SK-N-SH (cell line): ENCODE measurements around the gene LRP1. TPM values are rescaled to one million over a fixed set of nuclear protein-coding genes. Genes with fewer than 3 reads are reported as not detected.

Experiments
- CTCF ChIA-PET: fragments of 300-600, 350-600 bp; formaldehyde crosslinking; extraction: SDS; loops from one replicate; lab custom pipeline; 2021; lab: Yijun Ruan, JAX
- POLR2A ChIA-PET: fragments of 350-600 bp; sonication (Branson Sonifier 250); formaldehyde crosslinking; extraction: SDS; loops from one replicate; lab custom pipeline; 2020; ENCODE audit warnings: antibody characterized with exemption, inconsistent platforms; lab: Yijun Ruan, JAX
- DNase-seq: peaks from one replicate; pipeline ENCODE4 v3.0.0; 2012
- H2AFZ ChIP-seq: fragments of 200-600 bp; sonication (generic); 2 replicates; pipeline ENCODE4 v1.8.1; 2016; ENCODE audit warnings: antibody characterized with exemption, mild to moderate bottlenecking, low read depth
- H3F3A ChIP-seq: fragments of 200-600 bp; sonication (generic); replicated peaks from 2 replicates; pipeline ENCODE3; 2016; ENCODE audit warnings: antibody characterized with exemption, mild to moderate bottlenecking; ENCODE audit not compliant: insufficient read depth
- H3K27ac ChIP-seq, 2 experiments: fragments of 200-500 bp in 1 of 2; fragments of 200-600 bp in 1 of 2; sonication (Bioruptor generic) in 1 of 2; sonication (generic), shearing (Covaris generic) in 1 of 2; 2 replicates each; pipeline versions ENCODE4 v1.5.1 to v1.6.1; 2014 to 2016; ENCODE audit warnings: low read depth in 2 of 2, inconsistent platforms in 1 of 2, low read length in 1 of 2, mild to moderate bottlenecking in 1 of 2, mixed read lengths in 1 of 2
- H3K27me3 ChIP-seq: fragments of 200-600 bp; sonication (generic), shearing (Covaris generic); 2 replicates; pipeline ENCODE4 v1.6.1; 2016; ENCODE audit warnings: mixed run types; ENCODE audit not compliant: insufficient read depth
- H3K36me3 ChIP-seq, 2 experiments: fragments of 200-500 bp in 1 of 2; fragments of 200-600 bp in 1 of 2; sonication (Bioruptor generic) in 1 of 2; sonication (generic) in 1 of 2; replicated peaks in 1 of 2; 2 replicates each; pipeline versions ENCODE3 to v1.5.1; 2014 to 2016; ENCODE audit warnings: low read length in 1 of 2, mild to moderate bottlenecking in 1 of 2; ENCODE audit not compliant: insufficient read depth in 2 of 2, control insufficient read depth in 1 of 2
- H3K4me1 ChIP-seq, 2 experiments: fragments of 200-500 bp in 1 of 2; fragments of 200-600 bp in 1 of 2; sonication (Bioruptor generic) in 1 of 2; sonication (generic), shearing (Covaris generic) in 1 of 2; 2 replicates each; pipeline versions ENCODE4 v1.5.1 to v1.6.1; 2014 to 2016; ENCODE audit warnings: low read depth in 1 of 2, low read length in 1 of 2, mixed run types in 1 of 2; ENCODE audit not compliant: insufficient read depth in 2 of 2, control insufficient read depth in 1 of 2
- H3K4me2 ChIP-seq: fragments of 200-600 bp; sonication (generic), shearing (Covaris generic); 2 replicates; pipeline ENCODE4 v1.6.1; 2017; ENCODE audit warnings: mixed run types
- H3K4me3 ChIP-seq, 2 experiments: fragments of 200-500 bp in 1 of 2; fragments of 200-600 bp in 1 of 2; sonication (Bioruptor generic) in 1 of 2; sonication (generic), shearing (Covaris generic) in 1 of 2; 2 replicates each; pipeline versions ENCODE4 v1.5.1 to v1.8.1; 2014 to 2016; ENCODE audit warnings: low read depth in 2 of 2, inconsistent platforms in 1 of 2, low read length in 1 of 2, mild to moderate bottlenecking in 1 of 2, mixed read lengths in 1 of 2, moderate library complexity in 1 of 2
- H3K79me2 ChIP-seq: fragments of 200-600 bp; sonication (generic); 2 replicates; pipeline ENCODE4 v1.8.1; 2017; ENCODE audit warnings: mild to moderate bottlenecking; ENCODE audit not compliant: insufficient read depth
- H3K9ac ChIP-seq: fragments of 200-600 bp; sonication (generic); 2 replicates; pipeline ENCODE4 v1.6.1; 2017; ENCODE audit warnings: mixed run types
- H3K9me2 ChIP-seq: fragments of 200-600 bp; sonication (generic); 2 replicates; pipeline ENCODE4 v1.6.1; 2017; ENCODE audit warnings: mixed run types
- H3K9me3 ChIP-seq: fragments of 200-600 bp; sonication (generic); 2 replicates; pipeline ENCODE4 v1.6.1; 2017; ENCODE audit warnings: mixed run types, mild to moderate bottlenecking, moderate library complexity
- H4K20me1 ChIP-seq: fragments of 200-600 bp; sonication (generic); 2 replicates; pipeline ENCODE4 v1.6.1; 2017; ENCODE audit warnings: mild to moderate bottlenecking, mixed run types; ENCODE audit not compliant: insufficient read depth
- ELF1 ChIP-seq: IDR thresholded peaks from 2 replicates; pipeline ENCODE4 v1.4.0; 2012
- EP300 ChIP-seq, 2 experiments: IDR thresholded peaks; 2 replicates each; pipeline versions ENCODE4 v1.4.0 to v1.6.1; 2012; ENCODE audit warnings: borderline replicate concordance in 1 of 2, low read depth in 1 of 2, low read length in 1 of 2
- FOXJ3 ChIP-seq: sonication (generic); formaldehyde crosslinking; IDR thresholded peaks from 2 replicates; pipeline ENCODE4 v1.5.1; 2020; ENCODE audit warnings: mild to moderate bottlenecking, missing genetic modification reagents
- FOXM1 ChIP-seq: IDR thresholded peaks from 2 replicates; pipeline ENCODE4 v1.4.0; 2012; ENCODE audit warnings: low read depth, mild to moderate bottlenecking
- POLR2AphosphoS5 ChIP-seq: IDR thresholded peaks from 2 replicates; pipeline ENCODE4 v1.6.1; 2012; ENCODE audit warnings: low read depth, low read length
- RAD21 ChIP-seq: IDR thresholded peaks from 2 replicates; pipeline ENCODE4 v1.6.1; 2012; ENCODE audit warnings: mild to moderate bottlenecking, low read length
- RCOR1 ChIP-seq: fragments of 150-350 bp; IDR thresholded peaks from 2 replicates; pipeline ENCODE4 v1.6.1; 2017; ENCODE audit warnings: antibody characterized with exemption, low read length
- RFX5 ChIP-seq: IDR thresholded peaks from 2 replicates; pipeline ENCODE4 v1.6.1; 2012; ENCODE audit warnings: mild to moderate bottlenecking, improper control_type of control experiment, low read length
- SIN3A ChIP-seq: IDR thresholded peaks from 2 replicates; pipeline ENCODE4 v1.6.1; 2012; ENCODE audit warnings: low read depth, mild to moderate bottlenecking, low read length, moderate library complexity, borderline replicate concordance
- TAF1 ChIP-seq: IDR thresholded peaks from 2 replicates; pipeline ENCODE4 v1.6.1; 2012; ENCODE audit warnings: low read depth, mild to moderate bottlenecking, low read length, moderate library complexity, borderline replicate concordance
- WGBS: methylation state at CpG from one replicate; pipeline ENCODE4 v1.1.6; 2017; ENCODE audit warnings: low lambda C conversion rate; 5-methylcytosine and 5-hydroxymethylcytosine counted together
- polyA plus RNA-seq, 3 experiments: library from polyadenylated mRNA; depleted of rRNA; stranded (reverse); fragments of >200 nt; gene quantifications; 2 replicates each; pipeline ENCODE4 v1.2.3, GENCODE V29; 2012
- TF ChIP-seq, protein P1 (sequence below): IDR thresholded peaks from 2 replicates; pipeline ENCODE4 v1.4.0; 2012; ENCODE audit warnings: low read depth, borderline replicate concordance
- TF ChIP-seq, protein P2 (sequence below): IDR thresholded peaks from 2 replicates; pipeline ENCODE4 v1.4.0; 2012; ENCODE audit warnings: low read depth
- TF ChIP-seq, protein P3 (sequence below): IDR thresholded peaks from 2 replicates; pipeline ENCODE4; 2012
- TF ChIP-seq, protein P4 (sequence below): fragments of 150-350 bp; IDR thresholded peaks from 2 replicates; pipeline ENCODE4 v1.6.1; 2017; ENCODE audit warnings: antibody characterized with exemption, low read length, low read depth, borderline replicate concordance
- TF ChIP-seq, protein P5 (sequence below): IDR thresholded peaks from 2 replicates; pipeline ENCODE4 v1.4.0; 2012; ENCODE audit warnings: low read depth, borderline replicate concordance
- TF ChIP-seq, protein P6 (sequence below): IDR thresholded peaks from 2 replicates; pipeline ENCODE4 v1.6.1; 2012; ENCODE audit warnings: mild to moderate bottlenecking, low read depth, low read length, moderate library complexity
- TF ChIP-seq, protein P7 (sequence below): fragments of 150-350 bp; IDR thresholded peaks from 2 replicates; pipeline ENCODE4 v1.6.1; 2016; ENCODE audit warnings: mild to moderate bottlenecking, low read depth, low read length

Gene LRP1
- polyA plus RNA-seq, 1 of the 3 experiments (the other 2 are of a cell fraction) = 55.0 TPM

DNA sequence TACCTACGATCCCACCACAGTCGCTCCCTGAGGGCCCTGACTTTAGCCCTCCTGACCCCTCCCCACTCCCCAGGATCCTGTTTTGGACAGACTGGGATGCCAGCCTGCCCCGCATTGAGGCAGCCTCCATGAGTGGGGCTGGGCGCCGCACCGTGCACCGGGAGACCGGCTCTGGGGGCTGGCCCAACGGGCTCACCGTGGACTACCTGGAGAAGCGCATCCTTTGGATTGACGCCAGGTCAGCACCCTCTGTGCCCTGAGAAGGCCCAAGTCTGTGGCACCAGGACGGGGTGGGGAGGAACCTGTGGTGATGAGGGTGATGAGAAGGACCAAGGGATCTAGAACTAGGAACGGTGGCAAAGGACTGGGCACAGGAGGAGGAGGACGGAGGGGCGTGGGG, 49.1 kb downstream of the LRP1 start:
- peaks cover 24 to 63% of the 10 kb centered on the region in 2 experiments for H3K36me3 ChIP-seq
- no peak overlapping the region for H3K9ac ChIP-seq
- no peaks in the 10 kb centered on the region for H3K9me2 ChIP-seq
- H3K4me1 ChIP-seq = peaks cover 0 to 16% of the 10 kb centered on the region in 2 experiments; a peak in 1 of 4 replicates
- H3K9me3 ChIP-seq = no peaks in the 10 kb centered on the region
- peaks cover 7% of the 10 kb centered on the region for H3F3A ChIP-seq
- 0 out of 2 replicates have a peak, but pooled peaks cover 2% of the 10 kb centered on the region for H4K20me1 ChIP-seq
- no peak overlapping the region for H3K27ac ChIP-seq
- CTCF ChIA-PET = interaction anchor here (2.9 to 33.3 kb wide), 5 partner anchors 3 to 65 kb away, joined by 40 to 643 read pairs (median 616); partner anchors contain the start of genes LRP1, LRP1-AS and STAT6
- POLR2A ChIA-PET = no interaction called here
- no peak for DNase-seq
- H2AFZ ChIP-seq = no peak overlapping the region
- TF ChIP-seq RCOR1 (no peak), TAF1 (no peak)
- TF ChIP-seq, protein P1, sequence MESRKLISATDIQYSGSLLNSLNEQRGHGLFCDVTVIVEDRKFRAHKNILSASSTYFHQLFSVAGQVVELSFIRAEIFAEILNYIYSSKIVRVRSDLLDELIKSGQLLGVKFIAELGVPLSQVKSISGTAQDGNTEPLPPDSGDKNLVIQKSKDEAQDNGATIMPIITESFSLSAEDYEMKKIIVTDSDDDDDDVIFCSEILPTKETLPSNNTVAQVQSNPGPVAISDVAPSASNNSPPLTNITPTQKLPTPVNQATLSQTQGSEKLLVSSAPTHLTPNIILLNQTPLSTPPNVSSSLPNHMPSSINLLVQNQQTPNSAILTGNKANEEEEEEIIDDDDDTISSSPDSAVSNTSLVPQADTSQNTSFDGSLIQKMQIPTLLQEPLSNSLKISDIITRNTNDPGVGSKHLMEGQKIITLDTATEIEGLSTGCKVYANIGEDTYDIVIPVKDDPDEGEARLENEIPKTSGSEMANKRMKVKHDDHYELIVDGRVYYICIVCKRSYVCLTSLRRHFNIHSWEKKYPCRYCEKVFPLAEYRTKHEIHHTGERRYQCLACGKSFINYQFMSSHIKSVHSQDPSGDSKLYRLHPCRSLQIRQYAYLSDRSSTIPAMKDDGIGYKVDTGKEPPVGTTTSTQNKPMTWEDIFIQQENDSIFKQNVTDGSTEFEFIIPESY = no peak
- no peaks in the 10 kb centered on the region for H3K27me3 ChIP-seq
- H3K4me2 ChIP-seq = no peak overlapping the region
- 93% methylated on average over 13 of the region's 16 CpGs for WGBS
- no peak overlapping the region for H3K4me3 ChIP-seq
- no peaks in the 10 kb centered on the region for H3K79me2 ChIP-seq

DNA sequence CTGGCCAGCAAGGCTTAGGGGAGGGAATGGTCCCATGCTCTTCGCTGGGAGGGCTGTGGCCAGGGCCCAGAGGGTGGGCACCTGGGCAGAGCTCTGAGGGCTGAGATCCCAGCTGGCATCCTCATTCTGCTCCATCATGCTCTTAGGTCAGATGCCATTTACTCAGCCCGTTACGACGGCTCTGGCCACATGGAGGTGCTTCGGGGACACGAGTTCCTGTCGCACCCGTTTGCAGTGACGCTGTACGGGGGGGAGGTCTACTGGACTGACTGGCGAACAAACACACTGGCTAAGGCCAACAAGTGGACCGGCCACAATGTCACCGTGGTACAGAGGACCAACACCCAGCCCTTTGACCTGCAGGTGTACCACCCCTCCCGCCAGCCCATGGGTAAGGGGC, 49.9 kb downstream of the LRP1 start:
- CTCF ChIA-PET = interaction anchor here (14.2 to 31.5 kb wide), 2 partner anchors 17 to 52 kb away, joined by 416 to 616 read pairs; partner anchors contain the start of genes LRP1 and LRP1-AS
- no peaks in the 10 kb centered on the region for H3K79me2 ChIP-seq
- DNase-seq = no peak
- no peak for TF ChIP-seq FOXM1
- no peak for TF ChIP-seq SIN3A
- TF ChIP-seq, protein P2, sequence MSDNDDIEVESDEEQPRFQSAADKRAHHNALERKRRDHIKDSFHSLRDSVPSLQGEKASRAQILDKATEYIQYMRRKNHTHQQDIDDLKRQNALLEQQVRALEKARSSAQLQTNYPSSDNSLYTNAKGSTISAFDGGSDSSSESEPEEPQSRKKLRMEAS = no peak
- TF ChIP-seq, protein P3, sequence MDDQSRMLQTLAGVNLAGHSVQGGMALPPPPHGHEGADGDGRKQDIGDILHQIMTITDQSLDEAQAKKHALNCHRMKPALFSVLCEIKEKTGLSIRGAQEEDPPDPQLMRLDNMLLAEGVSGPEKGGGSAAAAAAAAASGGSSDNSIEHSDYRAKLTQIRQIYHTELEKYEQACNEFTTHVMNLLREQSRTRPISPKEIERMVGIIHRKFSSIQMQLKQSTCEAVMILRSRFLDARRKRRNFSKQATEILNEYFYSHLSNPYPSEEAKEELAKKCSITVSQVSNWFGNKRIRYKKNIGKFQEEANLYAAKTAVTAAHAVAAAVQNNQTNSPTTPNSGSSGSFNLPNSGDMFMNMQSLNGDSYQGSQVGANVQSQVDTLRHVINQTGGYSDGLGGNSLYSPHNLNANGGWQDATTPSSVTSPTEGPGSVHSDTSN = no peak
- TF ChIP-seq, protein P4, sequence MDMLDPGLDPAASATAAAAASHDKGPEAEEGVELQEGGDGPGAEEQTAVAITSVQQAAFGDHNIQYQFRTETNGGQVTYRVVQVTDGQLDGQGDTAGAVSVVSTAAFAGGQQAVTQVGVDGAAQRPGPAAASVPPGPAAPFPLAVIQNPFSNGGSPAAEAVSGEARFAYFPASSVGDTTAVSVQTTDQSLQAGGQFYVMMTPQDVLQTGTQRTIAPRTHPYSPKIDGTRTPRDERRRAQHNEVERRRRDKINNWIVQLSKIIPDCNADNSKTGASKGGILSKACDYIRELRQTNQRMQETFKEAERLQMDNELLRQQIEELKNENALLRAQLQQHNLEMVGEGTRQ = no peak
- no peak for TF ChIP-seq FOXJ3
- no peak for TF ChIP-seq EP300 (IDR thresholded peaks at IDR 0.05; ENCODE audit: borderline replicate concordance in 1 of 2, low read depth in 1 of 2, low read length in 1 of 2)
- no peak for TF ChIP-seq ELF1
- no peak for TF ChIP-seq RAD21
- TF ChIP-seq, protein P5, sequence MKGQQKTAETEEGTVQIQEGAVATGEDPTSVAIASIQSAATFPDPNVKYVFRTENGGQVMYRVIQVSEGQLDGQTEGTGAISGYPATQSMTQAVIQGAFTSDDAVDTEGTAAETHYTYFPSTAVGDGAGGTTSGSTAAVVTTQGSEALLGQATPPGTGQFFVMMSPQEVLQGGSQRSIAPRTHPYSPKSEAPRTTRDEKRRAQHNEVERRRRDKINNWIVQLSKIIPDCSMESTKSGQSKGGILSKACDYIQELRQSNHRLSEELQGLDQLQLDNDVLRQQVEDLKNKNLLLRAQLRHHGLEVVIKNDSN = no peak
- TF ChIP-seq RFX5 = no peak
- TF ChIP-seq, protein P6, sequence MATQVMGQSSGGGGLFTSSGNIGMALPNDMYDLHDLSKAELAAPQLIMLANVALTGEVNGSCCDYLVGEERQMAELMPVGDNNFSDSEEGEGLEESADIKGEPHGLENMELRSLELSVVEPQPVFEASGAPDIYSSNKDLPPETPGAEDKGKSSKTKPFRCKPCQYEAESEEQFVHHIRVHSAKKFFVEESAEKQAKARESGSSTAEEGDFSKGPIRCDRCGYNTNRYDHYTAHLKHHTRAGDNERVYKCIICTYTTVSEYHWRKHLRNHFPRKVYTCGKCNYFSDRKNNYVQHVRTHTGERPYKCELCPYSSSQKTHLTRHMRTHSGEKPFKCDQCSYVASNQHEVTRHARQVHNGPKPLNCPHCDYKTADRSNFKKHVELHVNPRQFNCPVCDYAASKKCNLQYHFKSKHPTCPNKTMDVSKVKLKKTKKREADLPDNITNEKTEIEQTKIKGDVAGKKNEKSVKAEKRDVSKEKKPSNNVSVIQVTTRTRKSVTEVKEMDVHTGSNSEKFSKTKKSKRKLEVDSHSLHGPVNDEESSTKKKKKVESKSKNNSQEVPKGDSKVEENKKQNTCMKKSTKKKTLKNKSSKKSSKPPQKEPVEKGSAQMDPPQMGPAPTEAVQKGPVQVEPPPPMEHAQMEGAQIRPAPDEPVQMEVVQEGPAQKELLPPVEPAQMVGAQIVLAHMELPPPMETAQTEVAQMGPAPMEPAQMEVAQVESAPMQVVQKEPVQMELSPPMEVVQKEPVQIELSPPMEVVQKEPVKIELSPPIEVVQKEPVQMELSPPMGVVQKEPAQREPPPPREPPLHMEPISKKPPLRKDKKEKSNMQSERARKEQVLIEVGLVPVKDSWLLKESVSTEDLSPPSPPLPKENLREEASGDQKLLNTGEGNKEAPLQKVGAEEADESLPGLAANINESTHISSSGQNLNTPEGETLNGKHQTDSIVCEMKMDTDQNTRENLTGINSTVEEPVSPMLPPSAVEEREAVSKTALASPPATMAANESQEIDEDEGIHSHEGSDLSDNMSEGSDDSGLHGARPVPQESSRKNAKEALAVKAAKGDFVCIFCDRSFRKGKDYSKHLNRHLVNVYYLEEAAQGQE = no peak
- TF ChIP-seq, protein P7, sequence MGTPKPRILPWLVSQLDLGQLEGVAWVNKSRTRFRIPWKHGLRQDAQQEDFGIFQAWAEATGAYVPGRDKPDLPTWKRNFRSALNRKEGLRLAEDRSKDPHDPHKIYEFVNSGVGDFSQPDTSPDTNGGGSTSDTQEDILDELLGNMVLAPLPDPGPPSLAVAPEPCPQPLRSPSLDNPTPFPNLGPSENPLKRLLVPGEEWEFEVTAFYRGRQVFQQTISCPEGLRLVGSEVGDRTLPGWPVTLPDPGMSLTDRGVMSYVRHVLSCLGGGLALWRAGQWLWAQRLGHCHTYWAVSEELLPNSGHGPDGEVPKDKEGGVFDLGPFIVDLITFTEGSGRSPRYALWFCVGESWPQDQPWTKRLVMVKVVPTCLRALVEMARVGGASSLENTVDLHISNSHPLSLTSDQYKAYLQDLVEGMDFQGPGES = no peak
- TF ChIP-seq POLR2AphosphoS5 = no peak

More for the DNA sequence above, 49.9 kb downstream of the LRP1 start:
- POLR2A ChIA-PET = no interaction called here
- no peaks in the 10 kb centered on the region for H3K9me2 ChIP-seq
- H3K27ac ChIP-seq = no peak overlapping the region
- H3K4me1 ChIP-seq = peaks cover 0 to 16% of the 10 kb centered on the region in 2 experiments; a peak in 1 of 4 replicates
- 87% methylated on average over 11 of the region's 14 CpGs for WGBS
- H3K9ac ChIP-seq = no peak overlapping the region
- H3K9me3 ChIP-seq = no peaks in the 10 kb centered on the region
- H3K4me2 ChIP-seq = no peak overlapping the region
- no peaks in the 10 kb centered on the region for H3K27me3 ChIP-seq
- no peaks in the 10 kb centered on the region for H4K20me1 ChIP-seq
- H3K4me3 ChIP-seq = no peak overlapping the region
- H3F3A ChIP-seq = peaks cover 10% of the 10 kb centered on the region
- H2AFZ ChIP-seq = no peak overlapping the region
- peaks cover 24 to 58% of the 10 kb centered on the region in 2 experiments for H3K36me3 ChIP-seq
